Stimulated activated CD8-positive, alpha-beta memory T cell treated with anti-CD3 and anti-CD28 coated beads, Interleukin-4, amount 100 ng/mL, for 1 hour (primary cell): ENCODE results near the gene SMARCA5.
"Not testable (repeated sequence)": the region's sequence is repeated elsewhere in the genome, so short reads cannot be mapped to it uniquely, and the experiment has no call there.

Experiments
- DNase-seq, 2 donors: peaks; one replicate each; pipeline ENCODE4 v3.0.0-alpha.2; 2020; ENCODE audit warnings: low read depth in 2 of 2, low spot score in 1 of 2

Gene SMARCA5, protein sequence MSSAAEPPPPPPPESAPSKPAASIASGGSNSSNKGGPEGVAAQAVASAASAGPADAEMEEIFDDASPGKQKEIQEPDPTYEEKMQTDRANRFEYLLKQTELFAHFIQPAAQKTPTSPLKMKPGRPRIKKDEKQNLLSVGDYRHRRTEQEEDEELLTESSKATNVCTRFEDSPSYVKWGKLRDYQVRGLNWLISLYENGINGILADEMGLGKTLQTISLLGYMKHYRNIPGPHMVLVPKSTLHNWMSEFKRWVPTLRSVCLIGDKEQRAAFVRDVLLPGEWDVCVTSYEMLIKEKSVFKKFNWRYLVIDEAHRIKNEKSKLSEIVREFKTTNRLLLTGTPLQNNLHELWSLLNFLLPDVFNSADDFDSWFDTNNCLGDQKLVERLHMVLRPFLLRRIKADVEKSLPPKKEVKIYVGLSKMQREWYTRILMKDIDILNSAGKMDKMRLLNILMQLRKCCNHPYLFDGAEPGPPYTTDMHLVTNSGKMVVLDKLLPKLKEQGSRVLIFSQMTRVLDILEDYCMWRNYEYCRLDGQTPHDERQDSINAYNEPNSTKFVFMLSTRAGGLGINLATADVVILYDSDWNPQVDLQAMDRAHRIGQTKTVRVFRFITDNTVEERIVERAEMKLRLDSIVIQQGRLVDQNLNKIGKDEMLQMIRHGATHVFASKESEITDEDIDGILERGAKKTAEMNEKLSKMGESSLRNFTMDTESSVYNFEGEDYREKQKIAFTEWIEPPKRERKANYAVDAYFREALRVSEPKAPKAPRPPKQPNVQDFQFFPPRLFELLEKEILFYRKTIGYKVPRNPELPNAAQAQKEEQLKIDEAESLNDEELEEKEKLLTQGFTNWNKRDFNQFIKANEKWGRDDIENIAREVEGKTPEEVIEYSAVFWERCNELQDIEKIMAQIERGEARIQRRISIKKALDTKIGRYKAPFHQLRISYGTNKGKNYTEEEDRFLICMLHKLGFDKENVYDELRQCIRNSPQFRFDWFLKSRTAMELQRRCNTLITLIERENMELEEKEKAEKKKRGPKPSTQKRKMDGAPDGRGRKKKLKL

DNA sequence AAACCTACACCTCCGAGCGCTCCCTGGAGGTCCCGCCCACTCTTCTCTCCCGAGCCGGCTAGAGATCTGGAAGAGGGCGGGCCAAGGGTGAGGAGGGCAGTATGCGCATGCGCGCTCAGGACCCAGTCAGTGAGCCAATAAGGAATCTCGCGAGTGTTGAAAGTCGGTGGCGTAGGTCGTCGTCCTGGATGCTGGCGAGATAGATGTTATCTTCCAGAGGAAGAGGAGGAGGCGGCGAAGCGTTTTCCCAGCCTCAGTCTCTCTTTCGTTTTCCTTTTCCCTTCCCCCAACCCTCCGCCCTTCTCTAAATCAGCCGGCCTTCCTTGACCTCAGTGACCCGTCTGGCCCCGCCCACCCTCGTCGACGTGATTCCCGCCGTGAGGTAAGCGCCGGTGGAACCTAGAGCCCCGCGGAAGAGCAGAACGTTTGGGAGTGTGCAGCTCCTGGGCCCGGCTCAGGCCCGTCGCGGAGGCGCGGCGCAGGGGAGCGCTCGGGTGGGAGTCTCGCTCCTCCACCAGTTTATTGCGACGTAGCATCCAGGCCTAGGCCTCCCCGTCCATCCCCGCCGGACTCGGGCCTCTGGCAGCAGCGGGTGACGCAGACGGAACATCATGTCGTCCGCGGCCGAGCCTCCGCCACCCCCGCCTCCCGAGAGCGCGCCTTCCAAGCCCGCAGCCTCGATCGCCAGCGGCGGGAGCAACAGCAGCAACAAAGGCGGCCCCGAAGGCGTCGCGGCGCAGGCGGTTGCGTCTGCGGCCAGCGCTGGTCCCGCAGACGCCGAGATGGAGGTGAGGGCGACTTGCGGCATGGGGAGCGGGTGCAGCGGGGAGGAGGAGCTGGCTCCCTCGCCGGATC lies at the start of gene SMARCA5:
Gene SMARCA5, plus strand, starts transcription at position 389 of the 855 bp plus-strand sequence. Its CDS starts 223 bp downstream, at position 612.
- DNase-seq = peak; percentile 80 to 89

DNA sequence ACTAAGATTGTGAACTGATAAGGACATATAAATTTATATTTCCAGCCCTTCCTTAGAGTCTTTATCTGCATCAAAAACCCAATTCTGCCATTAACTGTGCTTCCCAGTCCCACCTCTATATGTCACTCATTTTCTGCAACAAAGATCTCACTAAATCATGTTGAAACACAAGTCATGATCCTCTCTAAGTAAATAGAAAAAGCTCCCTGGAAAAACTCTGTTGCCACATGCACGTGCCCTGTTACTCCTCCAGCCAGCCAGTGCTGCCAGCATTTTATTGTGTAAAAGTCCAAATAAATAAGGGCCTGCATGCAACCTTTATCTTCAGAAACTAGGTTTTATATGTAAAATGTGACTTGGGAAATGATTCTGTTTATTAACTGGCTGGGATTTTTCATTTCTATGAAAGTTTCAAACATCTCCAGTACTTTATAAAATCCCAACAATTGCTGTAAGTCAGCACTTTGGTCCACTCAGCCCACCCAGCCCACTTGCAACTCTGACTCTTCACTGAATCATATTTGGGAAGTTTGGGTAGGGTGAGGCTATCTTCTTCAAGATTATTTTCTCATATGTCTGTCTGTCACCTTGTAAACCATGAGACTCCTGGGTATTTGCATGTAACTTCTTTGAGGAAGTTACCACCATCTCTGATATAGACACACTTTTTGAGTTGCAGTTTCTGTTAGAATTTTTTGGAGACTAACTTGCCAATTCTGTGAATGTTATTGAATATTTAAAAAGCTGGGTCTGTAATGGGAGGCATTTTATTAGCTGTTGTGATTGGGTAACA lies 40.0 kb upstream of the SMARCA5 start:
- no peak for DNase-seq

DNA sequence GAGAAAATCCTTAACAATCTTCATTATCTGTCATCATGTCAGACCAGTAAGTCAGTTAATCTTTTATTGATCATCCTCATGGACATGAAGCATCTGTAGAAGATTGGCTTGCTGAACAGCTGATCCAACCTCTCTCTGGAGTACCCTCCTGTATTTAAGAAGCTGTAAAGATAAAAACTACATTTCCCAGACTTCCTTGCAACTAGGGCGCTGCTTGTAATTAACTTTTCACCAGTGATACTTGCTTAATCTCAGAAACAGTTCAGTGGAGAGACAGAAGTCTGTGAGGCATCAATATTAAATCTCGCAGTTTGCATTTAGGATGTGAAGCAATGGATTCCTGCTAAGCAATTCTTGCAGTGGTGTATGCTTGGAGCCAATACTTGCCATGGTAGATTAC lies 36.0 kb upstream of the SMARCA5 start:
- no peak for DNase-seq

DNA sequence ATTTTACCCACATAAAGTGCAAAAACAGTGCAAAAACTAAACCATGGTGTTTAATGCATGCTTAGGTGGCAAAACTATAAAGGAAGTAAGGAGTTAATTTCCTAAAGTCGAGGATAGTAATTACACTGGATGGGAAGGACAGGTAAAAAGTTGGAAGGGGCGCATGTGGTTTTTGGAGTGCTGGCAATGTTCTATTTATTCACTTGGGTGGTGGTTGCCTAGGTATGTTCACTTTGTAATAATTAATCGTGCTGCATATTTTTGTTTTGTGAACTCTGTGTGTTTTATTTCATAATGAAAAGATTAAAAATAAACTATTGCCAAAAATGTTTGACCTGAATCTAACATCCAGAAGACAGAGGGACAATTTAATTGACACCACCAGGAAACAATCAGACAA lies 32.1 kb upstream of the SMARCA5 start:
- no peak for DNase-seq

DNA sequence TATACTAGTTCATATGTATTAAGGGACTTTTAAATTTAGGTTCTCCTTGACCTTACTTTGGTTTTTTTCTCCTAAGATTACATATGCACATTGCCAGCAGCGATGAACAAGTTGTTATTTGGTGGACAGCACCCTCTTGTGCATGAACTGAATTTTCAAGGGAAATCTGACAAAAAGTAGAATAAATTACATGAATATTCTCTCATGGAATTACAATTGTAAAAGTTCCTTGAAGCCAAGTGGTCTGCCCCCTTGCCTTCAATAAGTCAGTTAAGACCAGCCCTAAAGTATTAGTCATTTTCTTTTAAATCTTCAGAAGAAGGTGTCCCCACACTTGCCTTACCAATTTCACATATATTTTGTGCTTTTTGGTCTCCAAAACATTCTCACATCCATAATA lies 30.7 kb upstream of the SMARCA5 start:
- no peak for DNase-seq

DNA sequence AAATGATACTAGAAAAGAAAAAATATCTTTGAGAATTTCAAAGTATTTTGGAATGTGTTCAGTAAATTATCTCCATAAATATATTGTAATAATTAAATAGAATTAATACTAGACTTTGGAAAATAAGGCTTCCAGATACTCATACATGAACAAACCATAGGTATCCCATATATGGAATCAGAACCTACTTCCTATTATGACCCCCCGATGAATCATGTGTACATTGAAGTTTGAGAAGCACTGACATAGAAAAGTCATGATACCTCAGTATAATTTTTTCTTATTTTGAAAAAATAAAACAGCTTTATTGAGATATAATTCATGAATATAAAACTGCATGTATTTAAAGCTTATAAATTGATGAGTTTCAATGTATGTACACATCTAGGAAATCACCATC lies 27.2 kb upstream of the SMARCA5 start:
- DNase-seq = no peak

DNA sequence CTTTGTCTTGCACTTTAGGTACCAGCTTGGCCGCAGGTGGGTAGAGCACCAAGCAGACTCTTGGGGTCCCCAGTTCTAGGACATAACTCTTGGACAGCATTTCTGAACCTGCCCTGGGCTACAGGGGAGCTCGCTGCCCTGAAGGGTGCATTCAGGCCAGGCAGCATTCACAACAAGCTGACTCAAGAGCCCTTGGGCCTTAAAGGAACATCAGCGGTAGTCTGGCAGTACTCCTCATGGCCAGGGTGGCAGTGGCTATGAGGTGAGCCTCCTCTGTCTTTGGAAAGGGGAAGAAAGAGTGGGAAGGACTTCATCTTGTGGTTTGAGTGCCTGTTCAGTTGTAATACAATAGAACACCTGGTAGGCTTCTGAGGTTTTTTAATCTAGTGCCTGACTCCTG lies 24.8 kb upstream of the SMARCA5 start:
- DNase-seq = no peak

DNA sequence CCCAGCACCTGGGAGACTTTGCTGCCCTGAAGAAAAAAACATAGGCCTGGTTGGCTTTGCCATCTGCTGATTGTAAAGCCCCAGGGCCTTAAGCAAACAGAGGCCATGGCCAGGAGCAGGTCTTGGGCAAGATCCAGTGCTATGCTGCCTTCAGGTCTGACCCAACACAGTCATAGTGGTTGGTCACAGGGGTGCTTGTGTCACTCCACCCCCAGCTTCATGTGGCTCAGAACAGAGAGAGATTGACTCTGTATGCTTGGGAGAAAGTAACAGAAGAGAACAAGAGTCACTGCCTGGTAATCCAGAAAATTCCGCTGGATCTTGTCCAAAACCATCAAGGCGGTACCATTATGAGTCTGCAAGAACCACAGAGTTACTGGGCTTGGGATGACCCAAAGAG lies 24.4 kb upstream of the SMARCA5 start:
- no peak for DNase-seq

DNA sequence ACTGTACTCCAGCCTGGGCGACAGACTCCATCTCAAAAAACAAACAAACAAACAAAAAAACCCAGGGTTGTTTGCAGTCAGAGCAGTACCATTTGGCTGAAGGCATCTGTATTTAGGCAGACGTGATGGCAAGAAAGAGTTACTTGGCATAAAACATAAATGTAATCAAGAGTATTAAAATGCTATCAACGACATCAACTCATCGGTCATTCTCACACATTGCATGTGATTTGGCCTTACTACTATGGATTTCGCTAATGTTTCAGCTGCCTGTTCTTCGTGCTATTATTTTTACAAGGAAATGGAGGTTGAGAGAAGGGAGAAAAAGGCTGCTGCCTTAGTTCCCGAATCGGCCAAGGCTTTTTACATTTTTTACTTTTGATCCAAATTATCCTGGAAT lies 15.5 kb upstream of the SMARCA5 start:
- no peak for DNase-seq

DNA sequence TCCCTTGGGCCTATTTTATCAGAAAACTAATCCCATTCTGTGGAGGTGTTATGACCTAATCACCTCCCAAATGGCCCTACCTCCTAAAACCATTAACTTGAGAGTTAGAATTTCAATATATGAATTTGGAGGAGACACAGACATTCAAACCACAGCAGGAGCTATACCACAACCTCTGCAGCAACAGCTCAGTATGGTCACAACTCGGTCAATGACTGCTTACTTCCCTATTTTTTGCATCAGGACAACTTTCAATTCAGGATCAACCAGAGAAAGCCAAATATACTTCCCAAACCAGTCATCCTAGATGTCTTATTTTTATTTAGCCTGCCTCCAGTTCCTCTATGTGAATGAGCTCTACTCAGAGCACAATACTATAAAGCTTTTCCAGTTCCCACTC lies 11.3 kb upstream of the SMARCA5 start:
- DNase-seq = no peak

DNA sequence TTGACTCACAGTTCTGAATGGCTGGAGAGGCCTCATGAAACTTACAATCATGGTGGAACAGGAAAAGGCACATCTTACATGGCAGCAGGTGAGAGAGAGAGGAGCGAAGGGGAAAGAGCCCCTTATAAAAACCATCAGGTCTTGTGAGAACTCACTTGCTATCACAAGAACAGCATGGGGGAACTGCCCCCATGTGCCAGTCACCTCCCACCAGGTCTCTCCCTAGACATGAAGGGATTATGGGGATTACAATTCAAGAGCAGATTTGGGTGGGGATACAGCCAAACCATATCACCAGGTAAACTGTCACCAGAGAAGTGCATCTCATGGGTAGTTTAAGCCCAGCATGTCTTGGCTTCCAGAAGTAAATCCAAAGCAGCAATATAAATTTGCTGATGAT lies 7.5 kb upstream of the SMARCA5 start:
- DNase-seq = no peak

DNA sequence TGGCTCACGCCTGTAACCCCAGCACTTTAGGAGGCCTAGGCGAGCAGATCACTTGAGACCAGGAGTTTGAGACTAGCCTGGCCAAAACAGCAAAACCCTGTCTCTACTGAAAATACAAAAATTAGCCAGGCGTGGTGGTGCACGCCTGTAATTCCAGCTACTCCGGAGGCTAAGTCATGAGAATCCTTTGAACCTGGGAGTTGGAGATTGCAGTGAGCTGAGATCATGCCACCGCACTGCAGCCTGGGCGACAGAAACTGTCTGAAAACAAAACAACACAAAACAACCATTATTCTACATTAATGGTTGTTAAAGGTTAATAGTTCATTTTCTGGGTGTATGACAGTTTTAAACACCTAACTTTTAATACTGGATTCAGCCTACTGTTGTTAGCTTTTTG lies 1.6 kb upstream of the SMARCA5 start:
- no peak for DNase-seq

DNA sequence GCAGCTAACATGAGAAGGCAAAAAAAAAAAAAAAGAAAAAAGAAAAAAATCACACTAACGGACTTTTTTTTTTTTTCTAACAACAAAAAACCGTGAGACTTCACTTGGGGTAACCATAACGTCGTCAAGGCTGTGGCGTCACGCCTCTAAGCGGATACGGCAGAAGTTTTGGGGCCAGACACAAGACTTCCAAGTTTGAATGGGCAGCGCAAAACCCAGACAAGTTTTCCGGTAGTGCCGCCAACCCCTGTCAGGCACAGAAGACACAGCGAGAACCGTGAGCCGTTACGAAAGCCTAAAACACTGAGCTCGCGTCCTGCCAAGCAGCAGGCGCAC lies 556 bp upstream of the SMARCA5 start:
- no peak for DNase-seq

DNA sequence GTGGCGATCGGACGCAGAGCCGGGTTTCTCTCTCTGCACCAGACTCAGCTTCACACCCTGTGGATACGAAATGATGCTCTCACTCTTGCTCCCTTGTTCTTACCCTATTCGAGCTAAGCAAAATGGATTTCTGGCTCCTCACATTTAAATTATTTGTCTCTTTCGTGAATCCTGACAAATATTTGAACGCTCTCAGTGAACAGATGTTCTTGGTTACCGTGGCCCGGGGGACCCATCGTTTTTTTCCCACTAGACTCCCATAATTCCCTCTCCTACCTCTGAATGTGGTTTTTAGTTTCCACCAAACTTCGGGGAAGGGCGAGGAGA lies 630 bp downstream of the SMARCA5 start:
- DNase-seq = no peak

DNA sequence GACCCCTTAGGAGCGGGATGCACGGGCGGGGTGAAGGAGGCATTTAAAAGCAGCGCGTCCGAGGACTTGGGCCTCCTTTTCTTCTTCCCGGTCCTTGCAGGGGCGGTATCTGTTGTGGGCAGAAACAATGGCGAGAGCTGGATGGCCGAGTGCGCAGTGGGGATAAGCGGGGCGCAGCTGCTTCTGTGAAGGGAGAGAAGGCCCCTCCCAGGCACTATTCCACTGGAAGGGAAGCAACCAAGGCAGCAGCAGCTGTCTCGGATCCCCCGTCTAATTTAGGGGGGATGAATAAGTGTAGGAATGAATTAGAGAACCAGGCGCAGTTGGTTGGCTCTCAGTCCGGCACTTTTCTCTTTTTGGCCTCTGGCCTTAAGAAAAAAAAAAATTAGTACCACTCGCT lies 995 bp downstream of the SMARCA5 start:
- DNase-seq = no peak

DNA sequence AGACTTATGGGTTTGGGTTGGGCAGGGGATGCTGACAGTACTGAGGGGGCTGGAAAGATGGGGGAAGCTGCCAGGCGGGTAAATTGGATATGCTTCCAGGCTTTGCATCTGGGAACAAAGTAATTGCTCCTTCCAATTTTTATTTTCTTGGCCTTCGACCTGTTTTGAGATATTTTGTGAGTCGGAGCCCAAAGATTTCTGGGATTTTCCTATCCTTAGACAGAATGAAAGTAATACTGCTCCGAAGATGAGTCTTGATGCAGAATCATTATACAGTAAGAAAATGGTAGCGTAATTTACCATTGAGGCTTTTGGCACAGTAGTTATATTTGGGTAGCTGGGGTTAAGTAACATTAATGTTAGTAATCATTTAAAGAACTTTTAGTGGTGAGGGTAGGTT lies 1.4 kb downstream of the SMARCA5 start:
- DNase-seq = no peak

DNA sequence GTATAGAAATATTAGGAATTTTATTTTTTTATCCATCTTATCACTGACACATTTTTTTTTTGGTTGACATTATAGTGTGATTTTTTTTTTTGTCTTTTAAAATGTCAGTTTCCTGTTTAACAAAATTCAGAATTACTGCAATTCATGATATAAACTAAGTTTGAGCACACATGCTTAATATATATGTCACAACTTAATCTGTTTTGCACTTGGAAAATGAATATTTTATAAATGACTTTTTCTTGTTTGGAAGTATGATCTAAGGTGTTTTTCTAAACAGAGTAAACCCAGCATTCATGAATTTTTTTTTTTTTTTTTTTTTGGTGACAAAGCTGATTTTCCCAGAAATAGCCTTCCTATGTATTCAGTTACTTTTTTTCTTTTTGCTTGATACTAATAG lies 2.4 kb downstream of the SMARCA5 start:
- no peak for DNase-seq

DNA sequence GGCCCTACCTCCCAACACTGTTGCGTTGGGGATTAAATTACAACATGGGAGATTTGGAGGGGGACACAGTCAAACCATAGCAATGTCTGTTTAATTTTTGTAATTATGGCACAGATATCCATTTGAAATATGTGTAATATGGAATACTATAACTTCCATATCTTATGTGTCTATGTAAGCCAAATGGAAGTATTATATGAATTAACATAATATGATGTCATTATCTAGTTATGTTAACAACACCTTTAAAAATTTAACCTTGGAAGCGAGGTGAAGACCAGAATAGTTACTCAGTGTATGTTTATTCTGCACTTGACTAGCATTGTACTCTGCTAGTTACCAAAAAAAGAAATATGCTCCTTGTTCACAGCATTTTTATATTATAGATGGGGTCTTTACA lies 4.3 kb downstream of the SMARCA5 start:
- no peak for DNase-seq

DNA sequence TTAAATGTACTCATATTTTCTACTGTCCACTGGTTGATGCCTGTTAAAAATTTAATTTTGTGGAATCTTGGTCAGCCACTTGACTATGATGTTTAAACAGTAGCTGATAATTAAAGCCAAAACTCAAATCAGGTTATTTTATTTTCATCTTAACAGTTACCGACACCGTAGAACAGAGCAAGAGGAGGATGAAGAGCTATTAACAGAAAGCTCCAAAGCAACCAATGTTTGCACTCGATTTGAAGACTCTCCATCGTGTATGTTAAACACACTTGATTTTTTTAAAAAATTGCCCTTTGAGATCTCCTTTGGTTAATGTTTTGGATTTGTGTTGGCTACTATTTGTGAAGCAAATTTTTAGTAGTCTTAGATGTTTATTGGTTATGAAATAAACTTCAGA lies 10.7 kb downstream of the SMARCA5 start:
- DNase-seq = no peak

DNA sequence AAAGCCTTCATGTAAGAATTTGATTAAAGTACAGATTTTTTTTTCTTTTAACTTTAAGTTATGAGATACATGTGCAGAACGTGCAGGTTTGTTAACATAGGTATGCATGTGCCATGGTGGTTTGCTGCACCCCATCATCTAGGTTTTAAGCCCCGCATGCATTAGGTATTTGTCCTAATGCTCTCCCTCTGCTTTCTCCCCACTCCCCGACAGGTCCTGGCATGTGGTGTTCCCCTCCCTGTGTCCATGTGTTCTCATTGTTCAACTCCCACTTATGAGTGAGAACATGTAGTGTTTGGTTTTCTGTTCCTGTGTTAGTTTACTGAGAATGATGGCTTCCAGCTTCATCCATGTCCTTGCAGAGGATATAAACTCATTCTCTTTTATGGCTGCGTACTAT lies 14.5 kb downstream of the SMARCA5 start:
- DNase-seq = not testable (repeated sequence)

DNA sequence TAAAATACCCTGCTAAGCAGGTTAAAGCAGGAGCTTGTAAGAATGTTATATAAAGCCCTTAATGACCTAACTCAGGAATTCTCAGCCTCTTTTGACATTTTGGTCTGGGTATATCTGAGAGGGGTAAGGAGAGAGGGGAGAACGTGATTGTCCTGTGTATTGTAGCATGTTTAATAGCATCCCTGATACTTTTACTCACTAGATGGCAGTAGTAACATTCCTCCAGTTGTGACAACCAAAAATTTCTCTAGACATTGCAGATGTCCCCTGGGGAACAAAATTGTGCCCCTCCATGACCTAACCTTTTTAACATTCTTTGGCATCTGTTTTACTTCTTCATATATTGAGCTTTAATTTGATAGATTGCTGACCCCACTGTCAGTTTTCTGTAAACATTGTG lies 17.9 kb downstream of the SMARCA5 start:
- no peak for DNase-seq
